Measurements from ENCODE around the gene ATRAID.

The ATRAID gene

GRCh38 chr2:27251766-27252165 is 39.9 kb downstream of the ATRAID start:
- DNase-seq: no peak

DNA sequence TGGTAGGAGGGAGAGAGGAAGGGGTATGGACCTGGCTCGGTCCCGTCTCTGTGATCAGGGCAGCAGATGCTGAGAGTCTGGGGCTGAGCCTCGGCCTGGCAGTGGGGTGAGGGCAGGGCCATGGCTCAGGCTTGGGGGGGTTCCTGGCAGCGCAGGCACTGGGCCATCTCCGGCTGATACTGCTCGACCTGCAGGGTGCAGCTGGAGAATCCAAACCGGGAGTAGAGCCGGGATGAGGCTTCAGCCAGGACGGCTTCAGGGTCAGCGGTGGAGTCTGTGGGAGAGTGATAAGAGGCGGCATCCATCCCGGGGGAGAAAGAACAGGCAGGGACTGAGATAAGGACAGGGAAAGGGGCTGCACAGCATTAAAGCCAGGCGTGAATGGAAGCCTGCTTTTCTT is 43.3 kb downstream of the ATRAID start:
- no peak for DNase-seq

DNA sequence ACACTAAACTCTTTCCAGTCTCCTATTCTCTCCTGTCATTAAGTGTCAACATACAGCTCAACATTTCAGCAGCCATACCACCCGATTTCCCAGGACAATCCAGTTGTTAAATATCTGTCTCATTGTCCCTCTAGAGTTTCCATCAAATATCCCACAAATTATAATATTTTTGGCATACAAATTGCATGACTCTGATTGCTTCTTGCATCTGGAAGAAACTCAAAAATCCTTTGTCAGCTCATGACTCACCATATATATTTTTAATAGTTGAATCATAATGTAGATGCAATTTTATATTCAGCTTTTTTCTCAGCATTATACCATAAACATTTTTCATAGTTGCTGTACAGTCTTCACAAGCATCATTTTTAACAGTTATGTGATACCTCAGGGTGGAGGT is 43.8 kb downstream of the ATRAID start:
- DNase-seq: no peak

DNA sequence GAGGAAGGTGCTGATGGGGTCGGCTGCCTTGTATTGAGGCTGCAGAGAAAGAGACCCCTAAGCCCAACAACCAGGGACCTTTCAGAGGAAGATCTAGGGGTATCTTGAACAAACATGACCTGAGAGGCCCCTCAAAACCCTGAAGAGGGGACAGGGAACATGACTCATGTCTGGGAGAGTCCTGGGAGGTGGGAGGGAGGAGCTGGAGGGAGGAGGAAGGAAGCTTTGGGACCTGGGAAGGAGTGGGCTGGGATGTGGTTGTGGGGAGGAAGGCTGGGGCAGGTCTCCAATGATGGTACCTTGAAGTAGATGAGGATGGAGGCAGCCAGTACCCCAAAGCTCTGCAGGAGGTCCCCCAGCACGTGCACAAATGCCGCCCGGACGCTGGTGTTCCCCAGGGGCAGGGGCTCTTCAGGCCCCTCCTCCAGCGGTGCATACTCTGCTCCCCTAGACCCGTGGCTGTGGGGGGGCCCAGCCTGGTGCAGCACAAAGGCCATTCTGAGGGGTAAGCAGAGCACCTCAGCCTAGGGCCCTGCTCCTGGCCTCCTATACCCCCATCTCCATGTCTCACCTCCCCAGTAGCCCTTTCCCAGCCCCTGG is 45.1 kb downstream of the ATRAID start:
- DNase-seq: no peak

DNA sequence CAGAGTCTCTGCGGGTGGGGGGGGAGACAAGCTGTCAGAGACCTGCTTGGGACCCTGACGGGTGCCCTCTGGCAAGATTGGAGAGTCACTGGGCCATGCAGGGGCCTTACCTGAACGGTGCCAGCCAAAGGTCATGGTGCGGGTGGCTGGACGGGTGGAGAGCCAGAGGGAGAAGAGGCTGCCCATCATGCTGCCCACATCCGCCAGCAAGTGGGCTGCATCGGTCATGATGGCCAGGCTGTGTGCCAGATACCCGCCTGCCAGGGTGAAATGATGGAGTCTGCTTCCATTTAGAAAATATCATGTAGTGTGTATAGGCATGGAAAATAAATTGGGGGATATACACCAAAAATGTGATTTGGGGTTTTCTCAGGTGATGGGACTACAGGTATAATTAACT is 46.2 kb downstream of the ATRAID start:
- DNase-seq: no peak

DNA sequence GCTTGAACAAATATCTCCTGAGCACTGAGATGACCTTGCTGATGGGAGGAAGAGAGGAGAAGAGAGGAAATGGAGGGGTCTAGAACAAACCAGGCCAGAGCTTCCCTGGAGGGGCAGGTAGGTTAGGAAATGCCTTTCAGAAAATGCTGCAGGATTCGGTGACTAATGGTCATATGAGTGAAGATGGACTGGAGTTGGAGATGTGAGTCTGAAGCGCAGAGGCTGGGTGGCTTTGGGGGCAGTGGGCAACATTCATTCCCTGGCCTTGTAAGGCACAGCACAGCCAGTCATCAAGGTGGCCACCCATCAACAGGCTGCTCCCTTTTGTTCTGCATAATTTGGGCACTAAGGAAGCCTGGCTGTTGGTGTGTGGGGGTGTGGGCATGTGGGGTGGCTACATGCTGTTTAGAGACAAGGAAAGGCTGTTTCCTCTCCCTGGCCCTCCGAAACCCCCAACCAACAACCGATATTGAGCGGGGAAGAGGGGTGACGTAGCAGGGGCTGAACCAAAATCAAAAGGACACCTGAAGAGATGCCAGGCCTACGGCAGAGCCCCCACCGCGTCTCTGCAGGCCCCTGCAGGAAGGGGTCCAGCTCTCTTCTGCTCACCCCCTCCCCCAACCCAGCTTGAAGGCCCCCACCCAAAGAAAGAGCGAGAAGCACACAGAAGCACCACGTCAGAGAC is 49.5 kb downstream of the ATRAID start:
- no peak for DNase-seq

DNA sequence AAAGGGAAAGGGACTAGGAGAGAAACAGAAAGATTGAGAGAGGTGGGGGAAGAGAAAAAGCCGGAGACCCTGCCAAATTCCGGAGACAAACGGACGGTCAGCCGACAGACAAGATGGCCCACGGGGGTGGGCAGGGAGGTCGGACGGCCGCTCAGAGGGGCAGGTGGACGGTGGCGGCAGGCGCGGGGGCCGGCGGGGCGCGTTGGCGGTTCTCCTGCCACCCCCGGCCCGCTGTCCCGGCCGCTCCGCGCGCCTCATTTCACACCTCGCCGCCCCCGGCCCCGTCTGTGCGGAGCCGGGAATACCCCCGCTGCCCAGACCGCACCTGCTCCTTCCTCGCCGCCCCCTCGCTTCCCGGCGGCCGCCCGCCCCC is 50.1 kb downstream of the ATRAID start:
- DNase-seq: no peak

DNA sequence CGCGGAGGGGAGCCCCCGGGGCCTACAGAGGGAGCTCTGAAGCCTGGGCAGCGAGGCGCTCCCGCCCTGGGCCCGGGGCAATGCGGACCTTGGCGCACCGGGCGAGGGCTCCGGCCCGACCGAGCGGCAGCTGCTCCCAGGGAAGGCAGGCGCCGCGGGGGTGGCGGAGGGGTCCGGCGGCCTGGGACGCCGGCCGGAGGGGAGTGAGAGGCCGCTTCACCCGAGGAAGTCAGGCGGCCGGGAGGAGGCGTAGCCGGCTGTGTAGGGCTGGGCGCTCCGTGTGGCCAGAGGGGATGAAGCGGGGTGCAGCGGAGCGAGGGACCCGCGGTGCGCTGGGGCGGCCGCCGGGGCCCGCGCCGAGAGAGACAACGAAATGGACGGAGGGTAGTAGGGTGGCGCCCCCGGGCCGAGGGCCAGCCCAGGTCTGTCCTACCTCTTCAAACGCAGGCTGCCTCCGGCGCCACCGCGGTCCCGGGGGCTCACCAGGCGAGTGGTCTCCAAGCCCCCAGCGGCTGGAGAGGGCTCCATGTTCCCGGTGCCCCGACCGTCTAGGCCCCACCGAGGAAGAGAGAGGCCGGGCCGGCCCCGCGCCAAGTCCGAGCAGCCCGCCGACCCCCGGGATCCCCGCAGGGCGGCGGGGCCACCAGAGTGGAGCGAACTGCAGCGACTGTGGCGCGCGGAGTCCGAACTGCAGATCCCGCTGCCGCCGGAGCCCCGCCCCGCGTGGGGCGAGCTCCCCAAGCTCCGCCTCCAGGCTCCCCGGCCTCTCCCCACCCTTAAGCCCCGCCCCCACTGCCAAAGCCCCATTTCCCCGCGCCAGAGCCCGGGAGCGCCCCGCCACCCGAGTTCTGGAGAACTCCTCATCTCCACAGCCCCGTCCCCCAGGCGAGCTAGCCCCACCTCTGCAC is 50.8 kb downstream of the ATRAID start, which contains the start of gene SLC30A3:
Gene SLC30A3, minus strand, starts transcription at position 669 of the 908 bp plus-strand sequence. Its CDS starts 141 bp downstream, at position 528.
- DNase-seq: no peak

GRCh38 chr2:27263287-27264252 is 51.7 kb downstream of the ATRAID start:
- no peak for DNase-seq

GRCh38 chr2:27264253-27264752 is 52.5 kb downstream of the ATRAID start:
- no peak for DNase-seq

DNA sequence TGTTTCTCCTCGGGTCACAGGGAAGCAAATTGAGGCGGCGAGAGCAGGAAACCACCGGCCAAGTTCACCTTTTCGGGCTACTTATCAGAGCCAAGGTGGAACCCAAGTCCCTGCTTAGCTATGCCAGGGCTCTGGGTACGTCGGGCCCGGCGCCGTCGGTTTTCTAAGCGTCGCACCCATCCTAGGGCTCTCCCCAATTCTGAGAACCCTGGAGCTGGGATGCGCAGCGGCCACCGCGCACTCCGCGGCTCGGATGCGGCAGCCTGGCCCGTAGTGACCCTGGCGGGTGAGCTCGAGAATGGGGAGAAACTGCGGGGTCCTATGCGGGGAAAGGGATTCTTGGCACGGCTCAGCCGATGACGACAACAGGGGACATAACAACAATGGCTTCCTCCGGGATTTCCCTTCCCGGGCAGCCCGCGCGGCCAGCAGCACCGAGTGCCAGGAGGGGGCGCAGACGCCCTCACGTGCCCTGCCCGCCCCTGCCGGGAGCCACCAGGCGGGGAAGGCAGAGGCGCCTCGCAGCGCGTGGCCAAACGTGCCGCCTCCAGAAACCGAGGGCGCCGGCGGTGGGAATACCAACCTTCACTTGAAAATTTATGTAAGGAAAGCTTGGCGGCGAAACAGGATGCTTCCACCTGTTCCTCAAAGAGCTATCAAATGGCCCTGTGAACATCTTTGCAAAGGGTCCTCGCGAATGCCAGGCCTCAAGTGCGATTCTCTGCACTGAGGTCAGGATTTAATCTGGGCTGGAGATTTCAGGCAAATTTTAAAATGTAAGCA is 53.1 kb downstream of the ATRAID start:
- peak; percentile 50 for DNase-seq

GRCh38 chr2:27265536-27265870 is 53.7 kb downstream of the ATRAID start:
- DNase-seq: no peak

Data from NCI-H1092 treated with DMSO at 0.1 percent for 48 hours (cell line).